ENCODE measurements around the gene COLGALT1. TPM values are rescaled to one million over a fixed set of nuclear protein-coding genes. Genes with fewer than 3 reads are reported as not detected.

COLGALT1 gene
- total RNA-seq, 2 experiments from 2014 or later: 46.6 to 46.8 TPM

DNA sequence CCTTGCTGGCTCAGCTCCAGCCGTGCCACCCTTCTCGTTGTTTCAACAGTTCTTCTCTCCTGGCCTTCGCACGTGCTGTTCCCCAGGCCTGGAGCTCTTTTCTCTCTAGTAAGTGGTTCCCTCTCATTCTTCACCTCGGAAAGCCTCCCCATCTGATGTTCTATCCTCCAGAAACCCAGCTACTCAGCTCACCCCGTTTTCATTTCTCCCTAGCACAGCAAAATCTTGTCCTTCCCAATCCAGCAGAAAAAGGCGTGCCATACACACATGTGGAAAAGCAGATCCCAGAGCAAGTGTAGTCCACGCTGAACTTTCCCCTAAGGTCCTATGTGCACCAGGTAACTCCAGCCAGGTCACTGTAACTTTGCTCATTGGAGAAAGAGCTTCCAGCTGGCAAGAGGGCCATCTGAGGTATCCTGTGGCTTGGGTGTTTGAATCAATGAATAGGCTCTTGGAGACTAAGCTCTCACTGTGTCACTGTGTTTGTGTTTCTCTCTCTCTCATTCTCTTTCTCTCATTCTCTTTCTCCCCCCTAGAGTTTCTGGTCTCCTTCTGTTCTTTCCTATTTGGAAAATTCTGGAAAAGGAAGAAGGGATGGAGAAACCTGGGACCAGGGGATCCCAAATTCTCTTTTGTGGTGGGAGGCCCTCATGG lies 49.0 kb downstream of the COLGALT1 start:
- no peaks in the 10 kb centered on the region for H3K9me3 Mint-ChIP-seq
- ChIA-PET CTCF (interaction anchor here (1.4 to 4.6 kb wide), 3 partner anchors 18 to 109 kb away, joined by 3 to 25 read pairs (median 5); no protein-coding TSS in a partner anchor), POLR2A (interaction anchor here (1.1 kb wide), 1 partner anchor 11 kb away, joined by 4 read pairs; no protein-coding TSS in a partner anchor)
- peaks cover 7% of the 10 kb centered on the region for H3K4me1 Mint-ChIP-seq (ENCODE audit: low read depth)
- no peak overlapping the region for H3K27ac Mint-ChIP-seq
- H3K27me3 Mint-ChIP-seq: peaks cover 30% of the 10 kb centered on the region
- no peak overlapping the region for H3K4me3 Mint-ChIP-seq
- DNase-seq: no peak
- no peaks in the 10 kb centered on the region for H3K36me3 Mint-ChIP-seq
- intact Hi-C loops (cut with micrococcal nuclease): no loop called here

DNA sequence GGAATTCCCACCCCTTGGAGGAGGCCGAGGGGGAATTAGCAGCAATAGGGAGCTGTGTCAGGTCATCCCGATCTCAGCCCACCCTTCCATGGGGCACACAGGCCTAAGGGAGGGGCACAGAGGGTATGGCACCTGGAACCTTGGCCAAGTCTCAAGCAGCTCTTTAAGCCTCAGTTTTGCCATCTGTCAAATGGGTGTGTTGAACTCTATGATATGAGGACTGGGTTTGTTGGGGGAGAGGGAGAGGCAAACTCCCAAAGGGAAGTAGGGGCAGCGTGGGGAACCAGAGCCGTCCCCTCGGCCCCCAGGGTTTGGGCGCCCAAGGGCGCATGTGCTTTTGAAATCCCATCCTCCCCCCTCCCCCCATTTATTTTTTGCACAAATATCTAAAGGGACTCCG lies 49.7 kb downstream of the COLGALT1 start:
- H3K4me3 Mint-ChIP-seq: peak overlapping the region; percentile 17
- no peak for DNase-seq
- peaks cover 7% of the 10 kb centered on the region for H3K4me1 Mint-ChIP-seq (ENCODE audit: low read depth)
- no peaks in the 10 kb centered on the region for H3K9me3 Mint-ChIP-seq
- ChIA-PET POLR2A (no interaction called here), CTCF (interaction anchor here (1.4 to 4.6 kb wide), 2 partner anchors 17 to 109 kb away, joined by 3 to 25 read pairs; no protein-coding TSS in a partner anchor)
- no peaks in the 10 kb centered on the region for H3K36me3 Mint-ChIP-seq
- no peak overlapping the region for H3K27ac Mint-ChIP-seq
- intact Hi-C loops (cut with micrococcal nuclease): no loop called here
- H3K27me3 Mint-ChIP-seq: peaks cover 30% of the 10 kb centered on the region

DNA sequence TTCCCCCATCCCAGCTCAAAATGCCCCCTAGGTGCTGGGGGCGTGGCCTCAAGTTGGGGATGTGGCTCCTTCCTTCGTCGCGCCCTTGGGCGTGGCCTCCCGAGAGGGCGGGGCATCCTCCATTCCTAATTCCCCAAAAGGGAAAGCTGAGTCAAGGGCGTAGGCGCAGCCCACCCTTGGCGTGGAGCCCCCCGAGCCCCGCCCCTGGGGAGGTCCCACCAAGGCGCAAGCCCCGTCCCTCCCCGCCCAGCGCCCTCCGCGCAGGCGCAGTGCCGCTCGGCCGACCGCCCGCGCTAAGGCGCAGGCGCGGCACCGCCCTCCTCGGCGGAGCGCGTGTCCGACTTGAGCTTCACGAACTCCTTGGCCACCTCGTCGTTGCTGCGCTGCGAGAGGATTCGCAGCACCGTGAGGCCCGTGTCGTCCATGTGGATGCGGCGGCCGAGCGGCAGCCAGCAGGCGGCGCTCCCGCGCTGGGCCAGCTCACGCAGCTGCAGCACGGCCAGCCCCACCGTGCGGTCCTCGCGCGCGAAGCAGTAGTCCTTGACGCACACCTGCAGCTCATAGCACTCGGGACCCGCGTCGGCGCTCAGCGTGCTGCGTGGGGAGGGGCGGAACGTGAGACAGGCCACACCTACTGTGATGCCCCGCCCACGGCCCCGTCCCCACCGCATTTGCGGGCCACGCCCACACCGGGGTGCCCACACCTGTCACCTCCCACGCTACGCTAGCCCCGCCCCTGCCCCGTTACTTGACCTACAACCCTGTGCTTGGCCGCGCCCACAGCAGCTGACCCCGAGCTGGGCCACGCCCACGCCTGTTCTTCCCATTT lies 50.5 kb downstream of the COLGALT1 start:
- Mint-ChIP-seq H3K9me3 (no peaks in the 10 kb centered on the region), H3K36me3 (no peaks in the 10 kb centered on the region), H3K4me3 (peak overlapping the region; percentile 68), H3K4me1 (ENCODE audit: low read depth) (peaks cover 7% of the 10 kb centered on the region), H3K27me3 (peaks cover 29% of the 10 kb centered on the region), H3K27ac (peak overlapping the region; percentile 63)
- peak; percentile 85 for DNase-seq
- POLR2A ChIA-PET: no interaction called here
- intact Hi-C loops (cut with micrococcal nuclease): loop anchor here (1.0 kb wide), 1 partner anchor 51 kb away; the partner anchor contains the start of gene COLGALT1
- CTCF ChIA-PET: interaction anchor here (0.7 to 4.6 kb wide), 13 partner anchors 11 to 332 kb away, joined by 3 to 25 read pairs (median 3); partner anchors contain the start of gene RPL18A

- no peaks in the 10 kb centered on the region for H3K9me3 Mint-ChIP-seq
These were observed 51.2 kb downstream of the COLGALT1 start for GRCh38 chr19:17606590-17607185.

GRCh38 chr19:17607936-17608335 lies 52.5 kb downstream of the COLGALT1 start:
- no peak overlapping the region for H3K4me3 Mint-ChIP-seq
- ChIA-PET CTCF (interaction anchor here (1.4 to 4.6 kb wide), 2 partner anchors 14 to 330 kb away, joined by 4 to 25 read pairs; no protein-coding TSS in a partner anchor), POLR2A (no interaction called here)
- no peak overlapping the region for H3K27ac Mint-ChIP-seq
- peaks cover 14% of the 10 kb centered on the region for H3K27me3 Mint-ChIP-seq
- no peak for DNase-seq
- intact Hi-C loops (cut with micrococcal nuclease): no loop called here
- H3K36me3 Mint-ChIP-seq: no peaks in the 10 kb centered on the region
- H3K9me3 Mint-ChIP-seq: no peaks in the 10 kb centered on the region
- peaks cover 7% of the 10 kb centered on the region for H3K4me1 Mint-ChIP-seq (ENCODE audit: low read depth)

More at GRCh38 chr19:17606590-17607185, 51.2 kb downstream of the COLGALT1 start:
- ChIA-PET CTCF (interaction anchor here (0.5 to 4.6 kb wide), 15 partner anchors 10 to 331 kb away, joined by 3 to 25 read pairs (median 3); partner anchors contain the start of gene RPL18A), POLR2A (no interaction called here)
- Mint-ChIP-seq H3K4me3 (peak overlapping the region; percentile 68), H3K4me1 (ENCODE audit: low read depth) (peaks cover 7% of the 10 kb centered on the region), H3K36me3 (no peaks in the 10 kb centered on the region), H3K27ac (peak overlapping the region; percentile 63), H3K27me3 (peaks cover 24% of the 10 kb centered on the region)
- intact Hi-C loops (cut with micrococcal nuclease): loop anchor here (1.0 kb wide), 1 partner anchor 51 kb away; the partner anchor contains the start of gene COLGALT1
- no peak for DNase-seq

DNA sequence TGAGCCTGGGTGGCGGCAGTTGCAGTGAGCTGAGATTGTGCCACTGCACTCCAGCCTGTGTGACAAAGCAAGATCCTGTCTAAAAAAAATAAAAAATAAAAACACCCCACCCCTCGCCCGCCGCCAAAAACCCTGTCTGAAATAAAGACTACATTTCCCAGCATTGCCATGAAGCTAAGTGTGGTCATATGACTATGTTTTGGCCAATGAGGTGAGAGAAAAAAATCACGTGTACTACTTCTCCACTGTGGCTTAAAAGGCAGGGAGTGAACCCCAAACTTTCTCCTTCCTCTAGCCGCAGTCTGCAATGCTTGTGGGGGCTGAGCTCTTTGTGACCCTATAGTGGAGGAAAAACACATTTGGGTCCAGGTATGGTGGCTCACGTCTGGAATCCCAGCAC lies 54.9 kb downstream of the COLGALT1 start:
- intact Hi-C loops (cut with micrococcal nuclease): no loop called here
- H3K9me3 Mint-ChIP-seq: no peaks in the 10 kb centered on the region
- POLR2A ChIA-PET: interaction anchor here (0.6 kb wide), 2 partner anchors 141 to 152 kb away, joined by 3 read pairs; partner anchors contain the start of gene FCHO1
- H3K4me1 Mint-ChIP-seq (ENCODE audit: low read depth): peaks cover 7% of the 10 kb centered on the region
- no peaks in the 10 kb centered on the region for H3K27me3 Mint-ChIP-seq
- H3K36me3 Mint-ChIP-seq: no peaks in the 10 kb centered on the region
- no peak for DNase-seq
- H3K27ac Mint-ChIP-seq: no peak overlapping the region
- H3K4me3 Mint-ChIP-seq: no peak overlapping the region
- CTCF ChIA-PET: interaction anchor here (1.4 kb wide), 2 partner anchors 12 to 37 kb away, joined by 5 to 6 read pairs; no protein-coding TSS in a partner anchor

DNA sequence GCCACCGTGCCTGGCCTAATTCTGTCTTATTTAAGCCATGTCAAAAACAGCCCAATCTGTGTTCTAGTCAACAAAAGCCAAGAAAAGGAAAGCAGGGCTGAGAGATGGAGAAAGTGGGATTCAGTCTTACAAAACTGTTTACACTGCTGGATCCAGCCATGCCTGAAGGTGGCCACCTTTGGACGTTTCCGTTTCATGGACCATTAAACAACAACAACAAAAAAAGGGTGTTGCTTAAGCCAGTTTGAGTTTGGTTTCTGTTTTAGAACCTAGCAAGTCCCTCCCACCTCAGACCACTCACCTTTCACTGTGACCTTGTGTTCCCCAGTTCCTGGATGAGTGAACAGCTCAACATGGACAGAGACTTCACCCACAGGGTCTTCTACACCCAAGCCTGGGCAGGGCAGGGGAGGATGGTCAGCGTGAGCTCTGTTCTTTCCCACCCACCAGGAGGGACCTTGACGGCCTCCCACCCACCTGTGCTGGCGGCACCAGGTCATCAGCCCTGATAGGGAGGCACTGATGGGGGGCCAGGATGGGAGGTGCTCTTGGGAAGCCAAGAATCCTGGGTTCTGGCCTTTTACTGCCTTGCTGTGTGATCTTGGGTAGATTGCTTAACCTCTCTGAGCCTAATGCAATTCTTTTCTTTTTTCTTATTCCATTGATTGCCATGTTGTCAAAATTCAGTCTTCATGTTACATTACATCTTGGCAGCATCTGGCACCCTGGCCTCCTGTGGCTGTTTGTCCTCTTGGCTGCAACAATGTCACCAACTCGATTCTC lies 56.2 kb downstream of the COLGALT1 start:
- Mint-ChIP-seq H3K4me1 (ENCODE audit: low read depth) (peaks cover 5% of the 10 kb centered on the region), H3K27me3 (peaks cover 3% of the 10 kb centered on the region), H3K27ac (no peak overlapping the region), H3K4me3 (no peak overlapping the region), H3K9me3 (no peaks in the 10 kb centered on the region), H3K36me3 (no peaks in the 10 kb centered on the region)
- intact Hi-C loops (cut with micrococcal nuclease): no loop called here
- ChIA-PET CTCF (interaction anchor here (1.4 to 2.5 kb wide), 2 partner anchors 10 to 38 kb away, joined by 5 to 12 read pairs; no protein-coding TSS in a partner anchor), POLR2A (no interaction called here)
- no peak for DNase-seq

GRCh38 chr19:17614476-17614875 lies 59.0 kb downstream of the COLGALT1 start:
- DNase-seq: no peak
- Mint-ChIP-seq H3K9me3 (no peaks in the 10 kb centered on the region), H3K27me3 (peaks cover 20% of the 10 kb centered on the region), H3K27ac (no peak overlapping the region), H3K4me1 (ENCODE audit: low read depth) (peaks cover 3% of the 10 kb centered on the region), H3K4me3 (no peak overlapping the region), H3K36me3 (no peaks in the 10 kb centered on the region)
- intact Hi-C loops (cut with micrococcal nuclease): no loop called here
- CTCF ChIA-PET: no interaction called here
- POLR2A ChIA-PET: no interaction called here

DNA sequence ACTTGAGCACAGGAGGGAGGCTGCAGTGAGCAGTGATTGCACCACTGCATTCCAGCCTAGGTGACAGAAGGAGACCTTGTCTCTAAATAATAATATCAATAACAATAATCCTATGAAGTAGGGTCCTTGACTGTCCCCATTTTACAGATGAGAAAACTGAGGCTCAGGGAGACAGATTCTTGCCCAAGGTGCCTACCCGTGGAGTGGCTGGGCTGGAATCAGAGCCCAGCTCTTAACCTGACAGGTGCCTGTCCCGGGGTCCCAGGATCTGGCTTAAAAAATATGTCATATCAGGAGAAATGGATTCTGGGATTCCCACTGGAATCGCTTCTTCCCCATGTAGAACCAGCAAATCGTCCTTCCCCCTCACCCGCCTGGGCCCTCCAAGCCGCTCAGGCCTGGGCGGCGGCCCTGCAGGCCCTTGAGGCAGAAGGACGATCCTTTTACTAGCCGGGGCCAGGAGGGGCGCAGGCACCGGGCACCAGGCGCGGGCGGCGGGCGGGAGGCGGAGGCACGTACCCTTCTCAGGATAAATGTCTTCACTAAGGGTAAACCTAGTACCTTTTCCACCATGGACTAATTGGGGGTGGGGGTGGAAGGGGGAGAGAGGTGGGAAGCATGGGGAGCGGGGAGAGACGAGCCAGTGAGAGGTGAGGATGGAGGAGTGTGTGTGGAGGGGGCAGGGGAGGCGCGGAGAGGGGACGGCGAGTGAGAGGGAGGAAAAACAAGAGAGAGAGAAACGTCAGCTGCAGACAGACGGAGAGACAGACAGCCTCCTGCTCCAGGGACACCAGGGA lies 60.6 kb downstream of the COLGALT1 start:
- CTCF ChIA-PET: no interaction called here
- POLR2A ChIA-PET: interaction anchor here (1.2 kb wide), 1 partner anchor 12 kb away, joined by 4 read pairs; no protein-coding TSS in a partner anchor
- Mint-ChIP-seq H3K4me3 (no peak overlapping the region), H3K27ac (no peak overlapping the region), H3K4me1 (ENCODE audit: low read depth) (peaks cover 3% of the 10 kb centered on the region), H3K36me3 (no peaks in the 10 kb centered on the region), H3K9me3 (no peaks in the 10 kb centered on the region), H3K27me3 (peaks cover 23% of the 10 kb centered on the region)
- intact Hi-C loops (cut with micrococcal nuclease): no loop called here
- DNase-seq: no peak

- peaks cover 2% of the 10 kb centered on the region for H3K9me3 Mint-ChIP-seq
- H3K4me3 Mint-ChIP-seq: no peak overlapping the region
- CTCF ChIA-PET: interaction anchor here (1.1 kb wide), 1 partner anchor 11 kb away, joined by 3 read pairs; no protein-coding TSS in a partner anchor
- no peak overlapping the region for H3K27ac Mint-ChIP-seq
- intact Hi-C loops (cut with micrococcal nuclease): no loop called here
- POLR2A ChIA-PET: interaction anchor here (0.6 kb wide), 1 partner anchor 266 kb away, joined by 3 read pairs; no protein-coding TSS in a partner anchor
- H3K27me3 Mint-ChIP-seq: peaks cover 23% of the 10 kb centered on the region
- peaks cover 3% of the 10 kb centered on the region for H3K4me1 Mint-ChIP-seq (ENCODE audit: low read depth)
- no peaks in the 10 kb centered on the region for H3K36me3 Mint-ChIP-seq
- DNase-seq: no peak
These were observed 61.2 kb downstream of the COLGALT1 start for GRCh38 chr19:17616686-17616960.
